ENCODE data around the gene CTXN1.
A peak's percentile ranks its signal among the peaks of the same experiment; 100 is the strongest.
"Not testable (repeated sequence)": the region's sequence is repeated elsewhere in the genome, so short reads cannot be mapped to it uniquely, and the experiment has no call there.

CTXN1 gene

GRCh38 chr19:7926021-7926726, at the start of gene CTXN1:
CTXN1 (minus strand) TSS chr19:7926135; CDS start chr19:7925538, 597 bp downstream.
- no peak for FAIRE-seq

GRCh38 chr19:7975037-7975436, 49.1 kb upstream of the CTXN1 start:
- no peak for FAIRE-seq

- FAIRE-seq, result no peak
These were observed 47.9 kb upstream of the CTXN1 start for GRCh38 chr19:7973883-7974282.

- FAIRE-seq, result no peak
These were observed 45.9 kb upstream of the CTXN1 start for GRCh38 chr19:7971553-7972520.

DNA sequence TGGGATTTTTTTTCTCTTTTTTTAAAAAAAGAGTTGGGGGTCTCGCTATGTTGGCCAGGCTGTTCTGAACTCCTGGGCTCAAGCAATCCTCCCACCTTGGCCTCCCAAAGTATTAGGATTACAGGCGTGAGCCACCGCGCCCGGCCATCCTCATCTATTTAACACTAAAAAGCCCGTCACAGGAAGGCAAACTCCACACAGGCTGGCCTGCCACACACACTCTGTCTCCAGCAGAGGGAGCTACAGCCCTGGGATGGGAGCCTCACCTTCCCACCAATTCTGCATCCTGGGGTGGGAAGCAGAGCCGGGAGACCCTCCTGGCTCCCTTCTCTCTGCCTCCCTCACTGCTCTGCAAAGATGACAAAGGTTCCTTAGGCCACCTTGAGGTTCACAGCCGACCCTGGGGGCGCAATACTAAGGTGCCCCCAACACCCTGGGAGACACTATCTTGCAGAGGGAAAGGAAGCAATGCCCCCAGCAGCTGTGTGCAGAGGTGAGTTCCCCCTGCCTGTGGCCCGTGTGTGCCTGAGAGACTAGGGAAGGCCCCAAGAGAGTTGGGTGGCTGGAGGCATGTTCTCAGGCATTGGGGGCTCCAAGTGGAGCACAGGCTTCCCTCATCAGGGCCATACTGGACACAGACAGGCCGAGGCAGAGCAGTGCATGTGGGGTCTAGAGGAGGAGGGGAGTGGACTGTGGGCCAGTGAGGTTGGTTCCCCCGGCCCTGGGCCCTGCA, 44.9 kb upstream of the CTXN1 start:
- no peak for FAIRE-seq

DNA sequence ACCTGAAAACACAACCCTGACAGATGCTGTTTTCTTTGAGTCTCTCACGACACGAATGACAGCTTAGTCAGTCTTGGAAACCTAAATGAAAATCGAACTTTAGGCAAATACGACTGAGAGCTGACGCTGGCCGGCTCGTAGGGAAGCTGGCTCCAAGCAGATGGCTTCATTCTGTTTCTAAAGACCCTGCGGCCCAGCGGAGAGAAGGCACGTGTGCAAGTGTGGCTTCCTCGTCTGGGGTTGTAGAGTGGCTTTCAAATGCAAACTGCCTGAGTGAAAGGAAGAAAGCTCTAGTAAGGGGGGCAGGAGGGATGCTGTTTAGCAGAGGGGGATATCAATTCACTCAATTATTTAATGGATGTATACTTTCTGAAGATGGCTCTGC, 43.6 kb upstream of the CTXN1 start:
- no peak for FAIRE-seq

DNA sequence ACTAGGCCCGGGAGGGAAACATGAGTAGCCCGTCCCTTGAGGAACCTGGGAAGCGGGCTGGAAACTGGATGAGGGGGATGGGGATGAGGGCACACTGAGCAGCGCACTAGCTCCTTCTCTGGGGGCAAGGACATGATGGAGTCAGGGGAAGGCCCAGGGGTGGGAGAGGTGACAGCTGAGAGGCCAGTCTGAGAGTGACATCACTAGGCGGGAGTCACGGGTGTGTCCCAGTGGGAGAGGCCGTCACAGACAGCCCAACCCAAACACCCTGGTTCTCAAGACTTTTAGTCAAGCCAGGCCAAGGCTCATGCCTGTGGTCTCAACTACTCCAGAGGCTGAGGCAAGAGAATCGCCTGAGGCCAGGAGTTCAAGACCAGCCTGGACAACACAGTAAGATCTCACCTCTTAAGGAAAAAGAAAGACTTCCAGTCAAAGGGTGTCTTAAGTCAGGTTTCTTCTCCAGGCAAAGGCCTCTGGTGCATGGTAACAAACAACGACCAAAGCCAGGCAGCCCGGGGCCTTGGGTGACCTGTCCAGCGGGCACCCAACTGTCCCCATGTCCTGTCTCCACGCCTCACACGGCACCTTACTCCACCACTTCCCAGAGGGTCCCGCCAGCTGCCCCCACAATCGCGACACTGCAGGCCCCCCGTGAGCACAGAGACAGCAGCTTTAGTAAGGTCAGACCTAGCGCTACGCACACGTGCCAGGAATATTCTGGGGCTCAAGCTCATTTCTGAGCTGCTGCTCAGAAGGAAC, 43.0 kb upstream of the CTXN1 start:
- no peak for FAIRE-seq

DNA sequence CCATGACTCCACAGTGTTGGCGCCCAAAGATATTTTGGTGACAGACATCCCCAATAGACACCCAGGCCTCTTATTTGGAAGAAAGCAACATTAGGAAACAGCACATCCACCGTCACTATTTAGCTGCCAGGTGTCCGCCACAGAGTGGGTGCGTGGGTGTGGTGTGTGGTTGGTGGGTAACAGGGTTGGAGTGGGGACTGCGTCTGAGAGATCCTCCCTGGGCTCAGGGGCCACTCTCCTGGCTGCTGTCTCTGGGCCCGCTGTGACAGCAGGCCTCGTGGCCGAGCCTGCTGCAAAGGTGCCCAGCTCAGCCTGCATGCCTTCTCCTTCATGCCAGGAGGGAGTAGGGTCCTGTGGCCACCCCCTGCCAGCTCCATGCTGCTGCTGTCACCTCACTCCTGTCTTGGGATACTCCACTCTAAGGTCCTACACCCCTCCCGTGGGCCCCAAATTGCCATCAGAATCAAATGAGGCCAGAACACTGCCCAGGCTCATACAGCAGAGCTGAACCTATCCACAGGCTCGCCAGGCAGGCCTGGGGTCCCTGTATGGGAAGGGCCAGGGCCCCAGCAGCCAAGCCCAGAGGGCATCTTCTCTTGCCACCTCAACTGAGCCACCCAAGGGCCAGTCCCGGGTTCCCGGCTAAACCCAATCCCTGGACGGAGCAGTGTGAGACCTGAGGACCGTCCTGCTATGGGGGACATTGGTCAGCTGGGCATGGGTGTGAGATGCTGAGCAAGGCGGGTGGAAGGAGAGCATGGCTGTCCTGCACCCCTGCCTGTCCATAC, 42.3 kb upstream of the CTXN1 start:
- FAIRE-seq, result no peak

GRCh38 chr19:7965921-7966665, 40.2 kb upstream of the CTXN1 start:
- no peak for FAIRE-seq

DNA sequence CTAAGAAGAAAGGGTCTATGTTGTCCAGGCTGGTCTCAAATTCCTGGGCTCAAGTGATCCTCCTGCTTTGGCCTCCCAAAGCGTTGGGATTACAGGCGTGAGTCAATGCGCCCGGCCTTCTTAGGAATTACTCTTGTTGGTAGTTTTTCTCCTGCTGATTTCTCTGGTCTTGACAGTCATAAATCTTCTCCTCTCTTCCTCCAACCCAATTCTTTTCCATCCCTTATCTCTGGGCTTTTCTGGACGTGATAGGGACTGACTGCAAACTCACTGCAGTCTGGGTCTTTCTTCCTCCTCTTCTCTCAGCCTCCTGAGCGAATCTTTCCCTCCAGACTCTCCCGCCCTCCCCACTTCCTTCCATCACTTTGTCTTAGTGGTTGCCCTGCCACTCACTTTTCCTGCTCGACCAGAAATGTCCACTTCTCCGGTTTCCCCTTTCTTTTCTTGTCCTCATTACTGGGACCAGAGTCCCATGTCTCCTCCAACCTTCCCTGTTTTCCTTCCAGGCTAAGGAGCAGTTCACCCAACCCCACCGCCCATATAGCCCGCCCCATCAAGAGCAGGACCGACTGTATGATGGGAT, 39.4 kb upstream of the CTXN1 start:
- FAIRE-seq, result no peak

DNA sequence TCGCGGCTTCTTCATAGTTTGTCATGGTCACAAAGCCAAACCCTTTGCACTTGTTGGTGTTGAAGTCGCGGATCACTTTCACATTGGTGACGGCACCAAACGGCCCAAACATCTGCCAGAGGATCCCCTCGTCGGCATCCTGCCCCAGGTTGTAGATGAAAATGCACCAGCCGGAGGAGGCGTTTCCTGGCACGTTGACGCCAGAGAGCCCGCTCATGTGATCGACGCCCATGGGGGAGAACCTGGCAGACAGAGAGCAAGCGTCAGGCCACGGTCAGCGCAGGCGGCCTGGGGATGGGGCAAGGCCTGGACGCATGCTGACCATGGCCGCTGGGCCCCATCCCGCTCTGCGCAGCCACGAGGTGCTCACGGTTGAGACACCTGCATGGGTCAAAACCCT, 37.6 kb upstream of the CTXN1 start:
- no peak for FAIRE-seq

DNA sequence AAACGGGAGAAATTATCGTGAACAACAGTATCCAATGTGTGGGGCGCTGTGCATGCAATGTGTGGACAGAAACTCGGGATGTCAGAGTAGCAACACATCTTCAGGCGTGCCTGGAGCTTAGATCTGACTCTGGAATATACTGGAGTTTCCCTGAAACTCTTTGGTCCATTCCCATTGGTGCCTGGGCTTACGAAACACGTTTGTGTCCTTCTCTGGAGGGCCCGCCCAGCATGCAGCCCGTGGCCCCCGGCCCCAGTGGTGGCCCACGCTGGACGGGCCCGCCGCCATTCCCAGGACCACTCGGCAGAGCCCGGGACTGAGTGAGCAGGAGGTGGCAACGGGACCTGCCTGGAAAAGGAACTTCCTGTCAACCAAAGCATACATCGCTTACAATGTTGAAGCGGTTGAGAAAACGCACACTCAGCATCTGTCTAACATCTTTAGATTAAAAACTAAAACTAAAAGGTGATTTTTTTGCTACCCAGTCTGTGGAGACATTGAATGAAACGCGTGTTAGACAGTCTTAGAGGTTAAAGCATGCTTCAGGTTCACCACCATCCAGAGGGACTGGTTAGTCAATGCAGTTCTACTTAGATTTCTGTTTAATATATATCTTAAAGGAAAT, 36.8 kb upstream of the CTXN1 start:
- FAIRE-seq, result no peak

- peak; percentile 37 for FAIRE-seq
These were observed 36.1 kb upstream of the CTXN1 start for GRCh38 chr19:7961920-7962626.

GRCh38 chr19:7961082-7961481, 35.1 kb upstream of the CTXN1 start:
- FAIRE-seq, result not testable (repeated sequence)

GRCh38 chr19:7959211-7959610, 33.3 kb upstream of the CTXN1 start:
- FAIRE-seq, result no peak

DNA sequence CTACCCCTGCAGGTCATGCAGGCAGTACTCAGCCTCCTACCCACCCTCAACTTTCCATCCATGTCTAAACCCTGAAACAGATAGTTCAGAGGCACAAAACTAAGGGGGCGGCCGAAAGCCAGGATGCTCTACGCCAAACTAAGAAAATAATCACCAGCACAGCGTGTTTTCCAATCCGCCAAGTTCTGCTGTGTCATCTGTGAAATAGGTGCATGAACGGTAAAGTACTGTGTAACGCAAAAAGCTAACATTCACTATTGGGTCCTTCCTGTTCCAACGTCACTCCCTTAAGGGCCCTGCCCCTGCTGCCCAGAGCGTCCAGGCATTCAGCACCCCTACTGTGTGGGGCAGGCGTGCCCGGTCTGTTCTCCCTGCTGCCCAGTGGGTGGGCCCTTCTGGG, 29.8 kb upstream of the CTXN1 start:
- no peak for FAIRE-seq

DNA sequence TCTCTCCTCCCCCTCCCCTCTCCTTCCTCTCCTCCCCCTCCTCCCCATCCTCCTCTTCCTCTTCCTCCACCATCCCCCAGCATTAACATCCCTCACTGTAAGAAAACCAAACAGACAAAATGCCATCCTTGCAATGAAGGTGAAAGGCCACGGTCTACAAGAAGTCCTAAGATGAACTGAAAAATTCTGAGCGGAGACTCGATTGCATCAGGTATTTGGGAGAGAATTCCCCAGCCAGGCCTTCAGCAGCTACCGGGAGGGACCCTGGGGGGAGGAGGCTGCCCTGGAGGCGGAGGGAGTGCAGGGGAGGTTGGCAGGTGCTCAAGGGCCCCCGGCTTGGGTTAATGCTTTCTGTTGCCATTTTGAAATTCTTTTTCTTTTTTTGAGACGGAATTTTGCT, 27.6 kb upstream of the CTXN1 start:
- FAIRE-seq, result no peak

GRCh38 chr19:7953060-7953459, 27.1 kb upstream of the CTXN1 start:
- no peak for FAIRE-seq

DNA sequence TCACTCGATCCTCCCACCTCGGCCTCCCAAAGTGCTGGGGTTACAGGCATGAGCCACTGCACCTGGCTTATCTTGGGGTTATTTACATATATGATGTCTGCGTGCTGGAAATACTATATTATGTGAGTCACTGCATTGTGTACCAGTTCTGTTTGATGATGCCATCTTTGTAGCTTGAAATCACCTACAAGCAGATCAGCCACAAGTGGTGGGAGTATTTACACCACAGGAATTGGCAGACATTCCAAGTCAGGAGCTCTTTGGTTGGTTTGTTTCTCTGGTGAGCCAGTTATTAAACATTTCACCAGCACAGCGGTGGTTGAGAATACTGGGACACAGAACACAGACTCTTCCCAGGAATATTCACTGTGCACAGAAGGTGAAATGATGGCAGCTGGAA, 22.0 kb upstream of the CTXN1 start:
- no peak for FAIRE-seq
